GM23338 (cell line): Measurements from ENCODE around the gene CACNA2D1. TPM values are rescaled to one million over a fixed set of nuclear protein-coding genes. Genes with fewer than 3 reads are reported as not detected.
A peak's percentile ranks its signal among the peaks of the same experiment; 100 is the strongest.

Source experiments
- ATAC-seq: fragments of 200-7000 bp; cut with Tn5 transposase; 3 replicates; pipeline ENCODE4 v1.9.1; 2020
- DNase-seq: peaks from one replicate; pipeline ENCODE4 v3.0.0-alpha.2; 2015; ENCODE audit warnings: low spot score
- H2AFZ ChIP-seq: fragments of 200-600 bp; sonication (generic); 2 replicates; pipeline ENCODE4 v1.8.0; 2016; ENCODE audit warnings: antibody characterized with exemption, mild to moderate bottlenecking, moderate library complexity
- H3F3A ChIP-seq: fragments of 200-600 bp; sonication (generic); replicated peaks from 2 replicates; pipeline ENCODE4 v1.8.0; 2017; ENCODE audit warnings: antibody characterized with exemption, mixed run types, low read depth
- H3K27ac ChIP-seq: fragments of 200-600 bp; sonication (generic); 2 replicates; pipeline ENCODE4 v1.6.1; 2016; ENCODE audit warnings: low read depth
- H3K27me3 ChIP-seq: fragments of 200-600 bp; sonication (generic); 2 replicates; pipeline ENCODE4 v1.8.0; 2016; ENCODE audit warnings: mild to moderate bottlenecking, mixed run types, moderate library complexity; ENCODE audit not compliant: insufficient read depth
- H3K36me3 ChIP-seq: fragments of 200-600 bp; sonication (generic); 2 replicates; pipeline ENCODE4 v1.8.0; 2016; ENCODE audit warnings: mild to moderate bottlenecking; ENCODE audit not compliant: insufficient read depth
- H3K4me1 ChIP-seq: fragments of 200-600 bp; sonication (generic); 2 replicates; pipeline ENCODE4 v1.8.0; 2016; ENCODE audit warnings: mild to moderate bottlenecking, moderate library complexity; ENCODE audit not compliant: insufficient read depth
- H3K4me2 ChIP-seq: fragments of 200-600 bp; sonication (generic); 2 replicates; pipeline ENCODE4 v1.7.1; 2017; ENCODE audit warnings: mixed run types
- H3K4me3 ChIP-seq: fragments of 200-600 bp; sonication (generic); 2 replicates; pipeline ENCODE4 v1.6.1; 2016; ENCODE audit warnings: mixed run types
- H3K79me2 ChIP-seq: fragments of 200-600 bp; sonication (generic); replicated peaks from 2 replicates; pipeline ENCODE4 v1.8.0; 2017; ENCODE audit warnings: mild to moderate bottlenecking; ENCODE audit not compliant: insufficient read depth
- H3K9me2 ChIP-seq: fragments of 200-600 bp; sonication (generic); 2 replicates; pipeline ENCODE4 v1.8.0; 2017; ENCODE audit not compliant: insufficient read depth
- H4K20me1 ChIP-seq: fragments of 200-600 bp; sonication (generic); replicated peaks from 2 replicates; pipeline ENCODE4 v1.8.0; 2017; ENCODE audit warnings: mild to moderate bottlenecking; ENCODE audit not compliant: insufficient read depth
- H3K27ac Mint-ChIP-seq: 2 replicates; pipeline ENCODE4 v1.8.0; 2020; ENCODE audit warnings: inconsistent platforms, mild to moderate bottlenecking, moderate library complexity, mixed read lengths
- H3K27me3 Mint-ChIP-seq: 3 replicates; pipeline ENCODE4 v1.8.0; 2022; ENCODE audit warnings: low read depth, mild to moderate bottlenecking, moderate library complexity, mixed read lengths, inconsistent platforms; ENCODE audit not compliant: insufficient read depth, poor library complexity
- H3K36me3 Mint-ChIP-seq: 3 replicates; pipeline ENCODE4 v1.8.0; 2021; ENCODE audit warnings: low read depth, mild to moderate bottlenecking, inconsistent platforms, moderate library complexity, mixed read lengths
- H3K4me1 Mint-ChIP-seq: 3 replicates; pipeline ENCODE4 v1.8.0; 2020; ENCODE audit warnings: mild to moderate bottlenecking, inconsistent platforms, mixed read lengths
- H3K4me3 Mint-ChIP-seq: 3 replicates; pipeline ENCODE4 v1.8.0; 2021; ENCODE audit warnings: moderate library complexity, mild to moderate bottlenecking, inconsistent platforms, mixed read lengths
- H3K9me3 Mint-ChIP-seq: 3 replicates; pipeline ENCODE4 v1.8.0; 2020; ENCODE audit warnings: moderate library complexity, mild to moderate bottlenecking, inconsistent platforms, mixed read lengths
- EZH2 ChIP-seq: fragments of 200-600 bp; sonication (generic); IDR thresholded peaks from one replicate; pipeline ENCODE4 v1.8.0; 2017; ENCODE audit warnings: antibody characterized with exemption, mild to moderate bottlenecking, low read depth; ENCODE audit not compliant: unreplicated experiment
- EZH2phosphoT487 ChIP-seq: fragments of 200-600 bp; sonication (generic); IDR thresholded peaks from one replicate; pipeline ENCODE4 v1.8.1; 2018; ENCODE audit warnings: antibody characterized with exemption; ENCODE audit not compliant: unreplicated experiment
- JUNB ChIP-seq: IDR thresholded peaks from one replicate; pipeline ENCODE4 v1.6.1; 2016; ENCODE audit warnings: antibody characterized with exemption; ENCODE audit not compliant: unreplicated experiment
- NANOG ChIP-seq: IDR thresholded peaks from 2 replicates; pipeline ENCODE4 v1.6.1; 2016; ENCODE audit warnings: antibody characterized with exemption, borderline replicate concordance
- POLR2AphosphoS5 ChIP-seq: IDR thresholded peaks from 2 replicates; pipeline ENCODE4 v1.6.1; 2016; ENCODE audit warnings: antibody characterized with exemption, low read depth
- STAT1 ChIP-seq: IDR thresholded peaks from one replicate; pipeline ENCODE4 v1.6.1; 2016; ENCODE audit warnings: antibody characterized with exemption; ENCODE audit not compliant: unreplicated experiment
- ZNF331 ChIP-seq: fragments of 250-450 bp; sonication (Bioruptor Pico); IDR thresholded peaks from 2 replicates; pipeline ENCODE4 v1.5.0; 2020; ENCODE audit warnings: low read depth, mild to moderate bottlenecking, moderate library complexity
- polyA plus RNA-seq: library from polyadenylated mRNA; unstranded; fragments of >200 nt; fragmentation: Nextera tagmentation; extraction: Ambion mirVana; gene quantifications from 2 replicates; pipeline ENCODE4 v1.2.1, GENCODE V29; 2016
- total RNA-seq: library from RNA; depleted of rRNA; stranded (reverse); fragments of >200 nt; shearing (Covaris generic); gene quantifications from 2 replicates; pipeline ENCODE4 v1.2.3, GENCODE V29; 2014
- TF ChIP-seq, protein P1 (sequence below), 2 experiments: fragments of 200-600 bp in 1 of 2; sonication (generic) in 1 of 2; conservative IDR thresholded peaks; 2 replicates each; pipeline versions ENCODE4 v1.5.1 to v1.6.1; 2016 to 2017; ENCODE audit warnings: antibody characterized with exemption in 2 of 2, low read depth in 2 of 2, mild to moderate bottlenecking in 2 of 2, moderate library complexity in 1 of 2

CACNA2D1 gene
- total and polyA plus RNA-seq, 2 experiments from 2014 or later: 7.0 to 20.4 TPM

DNA sequence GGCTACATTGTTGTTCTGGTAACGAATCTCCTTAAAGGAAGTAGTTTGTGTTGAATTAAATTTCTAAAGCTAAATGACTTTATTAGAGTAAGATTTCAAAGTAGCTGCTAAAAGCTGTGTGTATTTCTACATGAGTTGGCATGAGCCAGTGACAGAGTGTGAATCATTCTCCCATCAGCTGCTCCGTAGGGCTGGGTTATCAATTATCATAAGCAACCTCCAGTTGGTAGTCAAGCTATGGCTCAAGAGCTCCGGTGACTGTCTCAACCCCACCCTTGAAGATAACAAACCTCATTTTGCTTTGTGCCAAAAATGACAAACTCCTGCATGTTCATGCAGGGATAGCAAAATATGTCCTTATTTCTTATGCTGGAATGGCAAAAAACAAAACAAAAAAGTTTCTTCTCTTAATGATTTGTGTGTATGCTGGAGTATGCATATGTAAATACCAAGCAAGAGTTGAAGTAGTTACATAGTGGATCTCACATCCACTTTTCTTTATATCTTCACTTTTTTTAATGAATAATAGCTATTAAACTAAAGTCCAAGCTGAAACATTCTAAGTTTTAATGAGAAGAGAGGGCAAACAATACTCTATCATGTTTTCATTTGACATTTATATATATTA lies 249.4 kb downstream of the CACNA2D1 start:
- TF ChIP-seq, protein P1, sequence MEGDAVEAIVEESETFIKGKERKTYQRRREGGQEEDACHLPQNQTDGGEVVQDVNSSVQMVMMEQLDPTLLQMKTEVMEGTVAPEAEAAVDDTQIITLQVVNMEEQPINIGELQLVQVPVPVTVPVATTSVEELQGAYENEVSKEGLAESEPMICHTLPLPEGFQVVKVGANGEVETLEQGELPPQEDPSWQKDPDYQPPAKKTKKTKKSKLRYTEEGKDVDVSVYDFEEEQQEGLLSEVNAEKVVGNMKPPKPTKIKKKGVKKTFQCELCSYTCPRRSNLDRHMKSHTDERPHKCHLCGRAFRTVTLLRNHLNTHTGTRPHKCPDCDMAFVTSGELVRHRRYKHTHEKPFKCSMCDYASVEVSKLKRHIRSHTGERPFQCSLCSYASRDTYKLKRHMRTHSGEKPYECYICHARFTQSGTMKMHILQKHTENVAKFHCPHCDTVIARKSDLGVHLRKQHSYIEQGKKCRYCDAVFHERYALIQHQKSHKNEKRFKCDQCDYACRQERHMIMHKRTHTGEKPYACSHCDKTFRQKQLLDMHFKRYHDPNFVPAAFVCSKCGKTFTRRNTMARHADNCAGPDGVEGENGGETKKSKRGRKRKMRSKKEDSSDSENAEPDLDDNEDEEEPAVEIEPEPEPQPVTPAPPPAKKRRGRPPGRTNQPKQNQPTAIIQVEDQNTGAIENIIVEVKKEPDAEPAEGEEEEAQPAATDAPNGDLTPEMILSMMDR (conservative IDR thresholded peaks at IDR 0.05; ENCODE audit: low read depth in 2 of 2): no peak
- TF ChIP-seq EZH2phosphoT487 (no peak), JUNB (no peak), STAT1 (no peak)
- DNase-seq (no peak), ATAC-seq (no peak)
- Mint-ChIP-seq H3K27ac (no peak overlapping the region), H3K4me3 (no peak overlapping the region), H3K4me1 (peaks cover 4% of the 10 kb centered on the region; the same call in 1 of the 3 replicates), H3K9me3 (no peaks in the 10 kb centered on the region), H3K36me3 (no peaks in the 10 kb centered on the region), H3K27me3 (no peaks in the 10 kb centered on the region)
- H3K4me3 ChIP-seq: no peak overlapping the region
- no peaks in the 10 kb centered on the region for H3K9me2 ChIP-seq
- H4K20me1 ChIP-seq: no peaks in the 10 kb centered on the region
- H3K27me3 ChIP-seq: no peaks in the 10 kb centered on the region
- no peak overlapping the region for H3K4me2 ChIP-seq
- H3K36me3 ChIP-seq: no peaks in the 10 kb centered on the region
- H3K4me1 ChIP-seq: no peaks in the 10 kb centered on the region; the same call in 1 of the 2 replicates
- no peaks in the 10 kb centered on the region for H3K79me2 ChIP-seq
- H2AFZ ChIP-seq: no peak overlapping the region
- no peaks in the 10 kb centered on the region for H3F3A ChIP-seq
- no peak overlapping the region for H3K27ac ChIP-seq

DNA sequence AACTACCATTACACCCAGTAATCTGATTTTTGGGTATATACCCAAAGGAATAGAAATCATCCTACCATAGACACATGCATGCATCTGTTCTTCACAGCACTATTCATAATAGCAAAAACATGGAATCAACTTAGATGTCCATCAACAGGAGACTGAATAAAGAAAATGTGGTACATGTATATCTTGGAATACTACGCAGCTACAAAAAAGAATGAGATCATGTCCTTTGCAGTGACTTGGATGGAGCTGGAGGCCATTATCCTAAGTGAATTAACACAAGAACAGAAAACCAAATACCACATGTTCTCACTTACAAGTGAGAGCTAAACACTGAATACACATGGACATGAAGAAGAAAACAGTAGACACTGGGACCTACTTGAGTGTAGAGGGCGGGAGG lies 254.9 kb downstream of the CACNA2D1 start:
- no peaks in the 10 kb centered on the region for H3K27me3 ChIP-seq
- Mint-ChIP-seq H3K4me1 (peaks cover 5% of the 10 kb centered on the region; the same call in 2 of the 3 replicates), H3K36me3 (peaks cover 10% of the 10 kb centered on the region; the same call in 2 of the 3 replicates), H3K27ac (no peak overlapping the region), H3K27me3 (no peaks in the 10 kb centered on the region), H3K4me3 (no peak overlapping the region), H3K9me3 (peaks cover 4% of the 10 kb centered on the region; the same call in 2 of the 3 replicates)
- H3F3A ChIP-seq: no peaks in the 10 kb centered on the region
- H4K20me1 ChIP-seq: no peaks in the 10 kb centered on the region
- no peaks in the 10 kb centered on the region for H3K79me2 ChIP-seq
- no peak overlapping the region for H3K27ac ChIP-seq
- no peak overlapping the region for H3K4me2 ChIP-seq
- no peak overlapping the region for H2AFZ ChIP-seq
- TF ChIP-seq STAT1: no peak
- no peaks in the 10 kb centered on the region for H3K4me1 ChIP-seq
- H3K36me3 ChIP-seq: no peaks in the 10 kb centered on the region
- ATAC-seq (no peak), DNase-seq (no peak)
- H3K9me2 ChIP-seq: no peaks in the 10 kb centered on the region
- H3K4me3 ChIP-seq: no peak overlapping the region

DNA sequence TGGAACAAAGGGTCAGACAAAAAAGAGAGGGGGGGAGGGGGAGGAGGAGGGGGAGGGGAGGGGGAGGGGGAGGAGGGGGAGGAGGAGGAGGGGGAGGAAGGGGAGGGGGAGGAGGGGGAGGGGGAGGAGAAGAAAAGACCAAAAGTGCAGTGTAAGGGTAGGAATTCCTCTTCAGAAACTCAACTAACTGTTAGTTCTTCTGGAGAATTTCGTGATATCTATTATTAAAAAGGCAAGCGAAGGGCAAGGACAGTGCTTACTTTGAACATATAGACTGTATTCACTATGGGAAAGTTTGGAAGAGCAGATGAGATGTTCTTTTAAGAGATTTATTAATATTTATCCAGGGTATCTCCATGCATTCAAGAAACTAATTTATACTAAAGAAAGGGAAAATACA lies 258.1 kb downstream of the CACNA2D1 start:
- Histone ChIP-seq H3K36me3 (no peaks in the 10 kb centered on the region), H3K27me3 (no peaks in the 10 kb centered on the region), H3K4me1 (peaks cover 5% of the 10 kb centered on the region; the same call in 1 of the 2 replicates), H3K9me2 (no peaks in the 10 kb centered on the region), H3K4me2 (no peak overlapping the region), H2AFZ (no peak overlapping the region), H3K79me2 (no peaks in the 10 kb centered on the region), H3F3A (no peaks in the 10 kb centered on the region), H3K27ac (no peak overlapping the region), H3K4me3 (no peak overlapping the region), H4K20me1 (no peaks in the 10 kb centered on the region)
- H3K27ac Mint-ChIP-seq: no peak overlapping the region
- H3K9me3 Mint-ChIP-seq: peaks cover 4% of the 10 kb centered on the region; the same call in 2 of the 3 replicates
- ATAC-seq: no peak
- peaks cover 18% of the 10 kb centered on the region for H3K4me1 Mint-ChIP-seq
- no peaks in the 10 kb centered on the region for H3K27me3 Mint-ChIP-seq
- DNase-seq: peak; percentile 21
- peaks cover 10% of the 10 kb centered on the region; the same call in 2 of the 3 replicates for H3K36me3 Mint-ChIP-seq
- H3K4me3 Mint-ChIP-seq: no peak overlapping the region
- no peak for TF ChIP-seq POLR2AphosphoS5
- no peak for TF ChIP-seq EZH2phosphoT487
- no peak for TF ChIP-seq ZNF331 (CRISPR knock-in tag)
- no peak for TF ChIP-seq EZH2
- TF ChIP-seq JUNB: no peak
- TF ChIP-seq STAT1: no peak
- TF ChIP-seq NANOG: no peak
